Fibroblast of lung (primary cell): ENCODE results near the gene LHFPL2.

ENCODE experiments used
- EZH2 ChIP-seq: IDR thresholded peaks from 2 replicates; pipeline ENCODE4 v1.5.1; 2012; ENCODE audit warnings: low read length, control low read depth, mild to moderate bottlenecking; ENCODE audit errors: missing control alignments
- TF ChIP-seq, protein P1 (sequence below), 2 donors: IDR thresholded peaks in 1 of 2; conservative IDR thresholded peaks in 1 of 2; 1 replicate in 1 of 2; 2 replicates in 1 of 2; pipeline ENCODE4 v1.5.1; 2011 to 2012; ENCODE audit warnings: low read length in 2 of 2, control low read depth in 1 of 2, inconsistent platforms in 1 of 2, low read depth in 1 of 2, mild to moderate bottlenecking in 1 of 2

DNA sequence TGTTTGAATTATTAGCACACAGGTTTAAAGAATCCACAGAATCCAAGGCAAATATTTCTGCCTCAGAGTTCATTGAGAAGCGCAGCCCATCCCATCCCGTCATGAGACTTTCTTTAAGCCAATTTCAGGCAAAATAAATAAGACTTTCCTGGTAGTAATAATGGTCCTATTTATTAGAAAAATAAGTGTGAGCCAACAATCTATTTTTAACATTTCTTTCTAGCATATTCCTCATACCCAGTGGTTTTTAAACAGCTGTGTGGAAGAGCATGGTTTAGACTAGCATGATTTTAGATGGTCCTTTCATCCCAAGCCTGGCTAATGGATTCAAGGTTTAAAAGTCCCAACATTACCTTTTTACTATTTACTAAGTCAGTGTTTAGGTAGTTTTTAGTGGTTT lies 162.4 kb downstream of the LHFPL2 start:
- TF ChIP-seq, protein P1, sequence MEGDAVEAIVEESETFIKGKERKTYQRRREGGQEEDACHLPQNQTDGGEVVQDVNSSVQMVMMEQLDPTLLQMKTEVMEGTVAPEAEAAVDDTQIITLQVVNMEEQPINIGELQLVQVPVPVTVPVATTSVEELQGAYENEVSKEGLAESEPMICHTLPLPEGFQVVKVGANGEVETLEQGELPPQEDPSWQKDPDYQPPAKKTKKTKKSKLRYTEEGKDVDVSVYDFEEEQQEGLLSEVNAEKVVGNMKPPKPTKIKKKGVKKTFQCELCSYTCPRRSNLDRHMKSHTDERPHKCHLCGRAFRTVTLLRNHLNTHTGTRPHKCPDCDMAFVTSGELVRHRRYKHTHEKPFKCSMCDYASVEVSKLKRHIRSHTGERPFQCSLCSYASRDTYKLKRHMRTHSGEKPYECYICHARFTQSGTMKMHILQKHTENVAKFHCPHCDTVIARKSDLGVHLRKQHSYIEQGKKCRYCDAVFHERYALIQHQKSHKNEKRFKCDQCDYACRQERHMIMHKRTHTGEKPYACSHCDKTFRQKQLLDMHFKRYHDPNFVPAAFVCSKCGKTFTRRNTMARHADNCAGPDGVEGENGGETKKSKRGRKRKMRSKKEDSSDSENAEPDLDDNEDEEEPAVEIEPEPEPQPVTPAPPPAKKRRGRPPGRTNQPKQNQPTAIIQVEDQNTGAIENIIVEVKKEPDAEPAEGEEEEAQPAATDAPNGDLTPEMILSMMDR (conservative IDR thresholded peaks at IDR 0.05 in 1 of 2, IDR thresholded peaks at IDR 0.05 in 1 of 2; ENCODE audit: low read depth in 1 of 2, low read length in 2 of 2) = no peak
- TF ChIP-seq EZH2 = no peak
